Stomach (tissue), 9 donors: ENCODE data around the gene APBA1. TPM values are rescaled to one million over a fixed set of nuclear protein-coding genes. Genes with fewer than 3 reads are reported as not detected.

Experiments
- DNase-seq, 2 donors: peaks; one replicate each; pipeline versions ENCODE4 v3.0.0 to v3.0.0-alpha.2; 2013 to 2019
- H3K27ac ChIP-seq, 5 donors: fragments of 200-600 bp in 4 of 5; sonication (generic) in 4 of 5; one replicate each; pipeline ENCODE4 v1.5.1; 2013 to 2019; ENCODE audit warnings: mild to moderate bottlenecking in 1 of 5, moderate library complexity in 1 of 5
- H3K27me3 ChIP-seq, 3 donors: fragments of 200-600 bp; sonication (generic); one replicate each; pipeline ENCODE4 v1.5.1; 2017 to 2019; ENCODE audit warnings: mixed run types in 1 of 3
- H3K36me3 ChIP-seq, 4 donors: fragments of 200-600 bp; sonication (generic); 1 replicate in 3 of 4; 2 replicates in 1 of 4; pipeline ENCODE4 v1.5.1; 2016 to 2019
- H3K4me1 ChIP-seq, 4 donors: fragments of 200-600 bp; sonication (generic); one replicate each; pipeline ENCODE4 v1.5.1; 2016 to 2019
- H3K4me3 ChIP-seq, 4 donors: fragments of 200-600 bp; sonication (generic) in 3 of 4; one replicate each; pipeline ENCODE4 v1.5.1; 2016 to 2019; ENCODE audit warnings: mild to moderate bottlenecking in 1 of 4
- H3K9me3 ChIP-seq, 4 donors: fragments of 200-600 bp; sonication (generic); one replicate each; pipeline ENCODE4 v1.5.1; 2016 to 2019
- EP300 ChIP-seq: sonication (generic); formaldehyde crosslinking; IDR thresholded peaks from one replicate; pipeline ENCODE4 v1.6.1; 2017; ENCODE audit warnings: antibody characterized with exemption
- POLR2A ChIP-seq, 4 donors: fragments of 450-650 bp; IDR thresholded peaks; one replicate each; pipeline ENCODE4 v1.6.1; 2016; ENCODE audit warnings: antibody characterized with exemption in 4 of 4, control low read depth in 2 of 4, mild to moderate bottlenecking in 1 of 4, moderate library complexity in 1 of 4
- POLR2AphosphoS5 ChIP-seq, 3 donors: sonication (generic); formaldehyde crosslinking; IDR thresholded peaks; one replicate each; pipeline ENCODE4 v1.6.1; 2016; ENCODE audit warnings: antibody characterized with exemption in 3 of 3
- WGBS, 5 donors: extraction: QIAGEN DNeasy Blood & Tissue Kit in 3 of 5; methylation state at CpG; one replicate each; pipeline versions ENCODE4 v1.1.5 to v1.1.7; 2013 to 2018; 5-methylcytosine and 5-hydroxymethylcytosine counted together
- intact Hi-C: fragments of 100-400 bp; cut with DNase I; formaldehyde crosslinking; loops from one replicate; pipeline ENCODE4 v1.15.1; 2023; ENCODE audit warnings: low total_unique reads
- polyA plus RNA-seq, 3 donors: library from polyadenylated mRNA; stranded (reverse); fragments of 200-250 nt; gene quantifications; one replicate each; pipeline ENCODE4 v1.2.3, GENCODE V29; 2013
- total RNA-seq, 5 donors: library from RNA; depleted of rRNA; stranded (reverse); fragments of >200 nt; gene quantifications; one replicate each; pipeline versions ENCODE4 v1.1.0 to v1.2.3, GENCODE V29; 2014 to 2016
- TF ChIP-seq, protein P1 (sequence below), 7 experiments: fragments of 450-650 bp in 4 of 7; fragments of 200-600 bp in 3 of 7; sonication (generic) in 3 of 7; IDR thresholded peaks; one replicate each; pipeline ENCODE4 v1.5.1; 2016 to 2019; ENCODE audit warnings: antibody characterized with exemption in 7 of 7, control low read depth in 2 of 7, mild to moderate bottlenecking in 1 of 7
- donor health status: healthy with polysubstance abuse.
- donor health status: Bipolar disorder and iron deficiency.
- donor health status: healthy.

APBA1 gene
- total and polyA plus RNA-seq, 8 donors: 0.50 to 14.2 (median 3.2) TPM

DNA sequence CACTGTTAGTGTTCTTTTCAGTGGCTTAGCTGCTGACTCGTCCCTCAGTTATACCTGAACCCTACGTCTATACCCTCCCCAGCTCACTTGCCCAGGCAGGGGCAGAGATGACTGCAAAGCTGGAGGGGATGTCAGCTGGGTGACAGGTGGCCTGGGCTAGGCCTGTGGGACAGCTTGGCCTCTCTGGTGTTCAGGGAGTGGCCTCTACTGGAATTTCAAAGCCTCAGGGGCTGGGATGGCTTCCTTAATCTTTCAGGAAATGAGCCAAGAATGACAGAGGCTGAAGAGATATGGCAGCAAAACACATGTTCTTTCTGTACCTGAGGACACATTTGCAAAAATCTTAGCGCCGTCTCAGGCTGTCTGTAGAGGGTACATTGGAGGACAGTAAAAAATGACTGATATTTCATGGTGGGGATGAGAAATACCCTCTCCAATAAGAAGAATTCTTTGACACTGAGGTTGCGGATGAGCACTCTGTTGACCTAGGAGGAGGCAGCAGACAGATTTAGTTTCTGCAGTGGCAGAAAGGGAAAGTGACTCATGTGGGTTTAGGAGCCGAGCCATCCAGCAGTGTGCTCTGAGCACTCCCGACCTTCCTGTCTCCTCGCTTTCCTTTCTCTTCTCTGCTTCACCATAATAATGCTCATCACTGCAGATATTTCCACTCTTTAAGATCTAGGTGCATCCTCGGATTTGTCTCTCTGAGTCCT, 292.7 kb downstream of the APBA1 start:
- intact Hi-C loops: no loop called here
- peak overlapping the region in 2 of 5 donors; percentile 13 to 19 for H3K27ac ChIP-seq
- no peak for DNase-seq

DNA sequence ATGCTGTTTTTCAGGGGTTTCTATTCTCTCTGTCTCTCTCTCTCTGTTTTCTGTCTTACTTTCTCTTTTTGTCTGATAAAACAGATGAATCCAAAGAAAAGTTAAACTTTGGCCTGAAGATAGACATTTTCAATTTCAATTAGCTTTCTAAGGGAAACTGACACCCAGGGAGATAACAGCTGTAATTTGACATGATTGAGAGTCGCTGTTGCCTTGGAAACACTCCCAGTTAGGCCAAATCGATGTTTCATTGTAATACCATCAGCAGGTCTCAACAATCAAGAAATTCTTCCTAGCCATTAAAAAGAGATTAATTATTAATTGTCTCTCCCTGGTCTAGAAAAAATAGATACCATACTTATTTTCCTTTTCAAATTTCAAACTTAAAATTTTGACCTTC, 294.2 kb downstream of the APBA1 start:
- no peak overlapping the region for H3K27ac ChIP-seq
- no peaks in the 10 kb centered on the region for H3K27me3 ChIP-seq
- H3K4me3 ChIP-seq: no peak overlapping the region
- 57 to 81% (median 71%) methylated on average over 2 of the region's 2 CpGs for WGBS, 5 donors
- no peak for DNase-seq
- peaks cover 0 to 7% (median 2%) of the 10 kb centered on the region in 4 donors for H3K36me3 ChIP-seq
- intact Hi-C loops: no loop called here
- H3K4me1 ChIP-seq: peaks cover 20 to 39% (median 29%) of the 10 kb centered on the region in 4 donors
- H3K9me3 ChIP-seq: no peaks in the 10 kb centered on the region
- TF ChIP-seq POLR2A (IDR thresholded peaks at IDR 0.05) (no peak), POLR2AphosphoS5 (IDR thresholded peaks at IDR 0.05) (no peak), EP300 (no peak)
- TF ChIP-seq, protein P1, sequence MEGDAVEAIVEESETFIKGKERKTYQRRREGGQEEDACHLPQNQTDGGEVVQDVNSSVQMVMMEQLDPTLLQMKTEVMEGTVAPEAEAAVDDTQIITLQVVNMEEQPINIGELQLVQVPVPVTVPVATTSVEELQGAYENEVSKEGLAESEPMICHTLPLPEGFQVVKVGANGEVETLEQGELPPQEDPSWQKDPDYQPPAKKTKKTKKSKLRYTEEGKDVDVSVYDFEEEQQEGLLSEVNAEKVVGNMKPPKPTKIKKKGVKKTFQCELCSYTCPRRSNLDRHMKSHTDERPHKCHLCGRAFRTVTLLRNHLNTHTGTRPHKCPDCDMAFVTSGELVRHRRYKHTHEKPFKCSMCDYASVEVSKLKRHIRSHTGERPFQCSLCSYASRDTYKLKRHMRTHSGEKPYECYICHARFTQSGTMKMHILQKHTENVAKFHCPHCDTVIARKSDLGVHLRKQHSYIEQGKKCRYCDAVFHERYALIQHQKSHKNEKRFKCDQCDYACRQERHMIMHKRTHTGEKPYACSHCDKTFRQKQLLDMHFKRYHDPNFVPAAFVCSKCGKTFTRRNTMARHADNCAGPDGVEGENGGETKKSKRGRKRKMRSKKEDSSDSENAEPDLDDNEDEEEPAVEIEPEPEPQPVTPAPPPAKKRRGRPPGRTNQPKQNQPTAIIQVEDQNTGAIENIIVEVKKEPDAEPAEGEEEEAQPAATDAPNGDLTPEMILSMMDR (IDR thresholded peaks at IDR 0.05): no peak

More for the DNA sequence above, 292.7 kb downstream of the APBA1 start:
- TF ChIP-seq POLR2A (IDR thresholded peaks at IDR 0.05) (no peak), EP300 (no peak), POLR2AphosphoS5 (IDR thresholded peaks at IDR 0.05) (no peak)
- TF ChIP-seq, protein P1 (IDR thresholded peaks at IDR 0.05): no peak
- Histone ChIP-seq H3K27me3 (no peaks in the 10 kb centered on the region), H3K9me3 (no peaks in the 10 kb centered on the region), H3K4me1 (peaks cover 20 to 39% (median 29%) of the 10 kb centered on the region in 4 donors), H3K36me3 (peaks cover 0 to 11% (median 7%) of the 10 kb centered on the region in 4 donors), H3K4me3 (no peak overlapping the region)
- 53 to 63% (median 58%) methylated on average over 9 of the region's 9 CpGs for WGBS, 5 donors

Other genes with a start within 250 kb of the APBA1 start
- 100 to 1,000 TPM in 1 of 5 donors, 10 to 100 TPM in 4; 10.7 to 124 (median 47.2) TPM for gene PTAR1, start 87.6 kb upstream of the APBA1 start, total RNA-seq
- gene PTAR1, start 87.6 kb upstream of the APBA1 start, polyA plus RNA-seq: 1 to 10 TPM; 4.5 to 5.7 (median 4.7) TPM
- gene CFAP95, start 148.4 kb upstream of the APBA1 start, total RNA-seq: not detected
- gene CFAP95, start 148.4 kb upstream of the APBA1 start, polyA plus RNA-seq: not detected